Loucy (cell line): Measurements from ENCODE around the gene RNF2.
A peak's percentile ranks its signal among the peaks of the same experiment; 100 is the strongest.

Experiments
- H2AFZ ChIP-seq: fragments of 200-600 bp; sonication (generic); 2 replicates; pipeline ENCODE4 v1.6.0; 2016; ENCODE audit warnings: antibody characterized with exemption, mild to moderate bottlenecking, low read length, moderate library complexity
- H3F3A ChIP-seq: fragments of 200-600 bp; 2 replicates; pipeline ENCODE4 v1.6.0; 2016; ENCODE audit warnings: antibody characterized with exemption, low read depth, mild to moderate bottlenecking
- H3K27me3 ChIP-seq: fragments of 200-600 bp; sonication (generic); 2 replicates; pipeline ENCODE4 v1.6.1; 2014; ENCODE audit warnings: low read length, mild to moderate bottlenecking; ENCODE audit not compliant: insufficient read depth, poor library complexity, severe bottlenecking
- H3K36me3 ChIP-seq: fragments of 200-600 bp; sonication (generic); 2 replicates; pipeline ENCODE4 v1.6.1; 2016; ENCODE audit warnings: low read length; ENCODE audit not compliant: insufficient read depth
- H3K4me1 ChIP-seq: fragments of 200-600 bp; sonication (generic); 2 replicates; pipeline ENCODE4 v1.5.1; 2014; ENCODE audit warnings: low read length, mild to moderate bottlenecking; ENCODE audit not compliant: insufficient read depth, poor library complexity, severe bottlenecking
- H3K4me2 ChIP-seq: fragments of 200-600 bp; sonication (generic); 2 replicates; pipeline ENCODE4 v1.6.0; 2014; ENCODE audit warnings: antibody characterized with exemption, low read length, low read depth, mild to moderate bottlenecking; ENCODE audit not compliant: poor library complexity, severe bottlenecking
- H3K4me3 ChIP-seq: fragments of 200-600 bp; sonication (generic); 2 replicates; pipeline ENCODE4 v1.5.1; 2014; ENCODE audit warnings: low read length, mild to moderate bottlenecking, mixed read lengths; ENCODE audit not compliant: poor library complexity, severe bottlenecking
- H3K79me2 ChIP-seq: fragments of 200-600 bp; sonication (generic); 2 replicates; pipeline ENCODE4 v1.6.1; 2014; ENCODE audit warnings: low read length; ENCODE audit not compliant: insufficient read depth
- H3K9ac ChIP-seq: fragments of 200-600 bp; sonication (generic); 2 replicates; pipeline ENCODE4 v1.6.0; 2014; ENCODE audit warnings: mild to moderate bottlenecking, low read depth, low read length, moderate library complexity; ENCODE audit not compliant: poor library complexity, severe bottlenecking
- H3K9me2 ChIP-seq: fragments of 200-600 bp; sonication (generic); replicated peaks from 2 replicates; pipeline ENCODE4 v1.6.1; 2016; ENCODE audit warnings: low read depth, low read length, mixed read lengths
- H3K9me3 ChIP-seq: fragments of 200-600 bp; sonication (generic); 2 replicates; pipeline ENCODE4 v1.6.1; 2014; ENCODE audit warnings: mild to moderate bottlenecking, antibody characterized with exemption, low read length, low read depth; ENCODE audit not compliant: insufficient read depth
- H4K20me1 ChIP-seq: fragments of 200-600 bp; sonication (generic); 2 replicates; pipeline ENCODE4 v1.6.0; 2014; ENCODE audit warnings: antibody characterized with exemption, low read length, mild to moderate bottlenecking; ENCODE audit not compliant: insufficient read depth, poor library complexity, severe bottlenecking
- EZH2phosphoT487 ChIP-seq: fragments of 200-600 bp; IDR thresholded peaks from 2 replicates; pipeline ENCODE4 v1.6.1; 2018; ENCODE audit warnings: antibody characterized with exemption, mild to moderate bottlenecking, moderate library complexity, borderline replicate concordance
- TF ChIP-seq, protein P1 (sequence below): fragments of 200-600 bp; sonication (generic); conservative IDR thresholded peaks from 2 replicates; pipeline ENCODE4 v1.5.1; 2014; ENCODE audit warnings: mild to moderate bottlenecking, antibody characterized with exemption, low read length

RNF2 gene

DNA sequence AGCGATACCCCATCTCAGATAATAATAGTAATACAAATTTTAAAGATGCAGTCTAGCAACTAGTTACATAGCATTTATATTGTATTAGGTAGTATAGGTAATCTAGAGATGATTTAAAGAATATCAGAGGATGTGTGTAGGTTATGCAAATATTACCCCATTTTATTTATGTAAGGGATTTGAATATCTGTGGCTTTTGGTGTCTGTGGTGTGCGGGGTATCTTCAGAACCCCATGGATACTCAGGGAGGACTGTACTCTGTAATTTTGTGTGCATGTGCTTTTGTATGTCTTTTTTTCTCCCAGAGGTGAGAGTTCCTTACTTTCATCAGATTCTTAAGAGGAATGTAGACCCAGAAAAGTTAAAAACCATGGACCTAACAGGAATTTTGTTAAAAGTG, 12.8 kb downstream of the RNF2 start:
- H3K36me3 ChIP-seq: no peaks in the 10 kb centered on the region
- H3K4me2 ChIP-seq: peak overlapping the region; percentile 64
- H3K9me3 ChIP-seq: no peaks in the 10 kb centered on the region
- H2AFZ ChIP-seq: no peak overlapping the region
- no peak overlapping the region for H3K4me3 ChIP-seq
- H3F3A ChIP-seq: no peaks in the 10 kb centered on the region
- peaks cover 52% of the 10 kb centered on the region for H3K4me1 ChIP-seq
- peaks cover 69% of the 10 kb centered on the region for H4K20me1 ChIP-seq
- H3K27me3 ChIP-seq: no peaks in the 10 kb centered on the region
- H3K9ac ChIP-seq: no peak overlapping the region
- H3K9me2 ChIP-seq: no peaks in the 10 kb centered on the region
- TF ChIP-seq, protein P1, sequence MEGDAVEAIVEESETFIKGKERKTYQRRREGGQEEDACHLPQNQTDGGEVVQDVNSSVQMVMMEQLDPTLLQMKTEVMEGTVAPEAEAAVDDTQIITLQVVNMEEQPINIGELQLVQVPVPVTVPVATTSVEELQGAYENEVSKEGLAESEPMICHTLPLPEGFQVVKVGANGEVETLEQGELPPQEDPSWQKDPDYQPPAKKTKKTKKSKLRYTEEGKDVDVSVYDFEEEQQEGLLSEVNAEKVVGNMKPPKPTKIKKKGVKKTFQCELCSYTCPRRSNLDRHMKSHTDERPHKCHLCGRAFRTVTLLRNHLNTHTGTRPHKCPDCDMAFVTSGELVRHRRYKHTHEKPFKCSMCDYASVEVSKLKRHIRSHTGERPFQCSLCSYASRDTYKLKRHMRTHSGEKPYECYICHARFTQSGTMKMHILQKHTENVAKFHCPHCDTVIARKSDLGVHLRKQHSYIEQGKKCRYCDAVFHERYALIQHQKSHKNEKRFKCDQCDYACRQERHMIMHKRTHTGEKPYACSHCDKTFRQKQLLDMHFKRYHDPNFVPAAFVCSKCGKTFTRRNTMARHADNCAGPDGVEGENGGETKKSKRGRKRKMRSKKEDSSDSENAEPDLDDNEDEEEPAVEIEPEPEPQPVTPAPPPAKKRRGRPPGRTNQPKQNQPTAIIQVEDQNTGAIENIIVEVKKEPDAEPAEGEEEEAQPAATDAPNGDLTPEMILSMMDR: no peak
- no peak for TF ChIP-seq EZH2phosphoT487
- H3K79me2 ChIP-seq: peaks cover 98% of the 10 kb centered on the region

DNA sequence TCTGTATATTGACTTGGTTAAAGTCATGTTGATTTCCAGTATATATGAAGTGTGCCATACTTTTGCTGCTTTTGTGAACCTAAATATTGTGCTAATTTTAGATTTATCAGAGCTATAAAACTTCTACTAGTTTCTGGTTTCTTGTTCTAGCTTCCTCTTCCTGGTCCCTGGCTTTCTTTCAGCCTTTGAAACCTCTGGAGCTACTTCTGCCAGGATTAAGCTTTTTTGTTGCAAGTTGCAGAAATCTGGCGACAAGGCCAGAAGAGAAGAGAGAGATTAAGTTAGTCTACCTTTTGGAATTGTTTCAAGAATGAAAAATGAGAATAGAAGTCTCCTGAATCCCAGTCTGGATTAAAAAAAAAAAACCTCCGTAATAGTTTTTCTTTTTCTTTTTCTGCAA, 13.5 kb downstream of the RNF2 start:
- H3K79me2 ChIP-seq: peaks cover 98% of the 10 kb centered on the region
- H3K9ac ChIP-seq: no peak overlapping the region
- H3K4me2 ChIP-seq: peak overlapping the region; percentile 64
- no peak overlapping the region for H2AFZ ChIP-seq
- no peaks in the 10 kb centered on the region for H3K9me3 ChIP-seq
- no peaks in the 10 kb centered on the region for H3K9me2 ChIP-seq
- peak overlapping the region; percentile 7 for H3K4me3 ChIP-seq
- H3K27me3 ChIP-seq: no peaks in the 10 kb centered on the region
- no peak for TF ChIP-seq EZH2phosphoT487
- TF ChIP-seq, protein P1: no peak
- H4K20me1 ChIP-seq: peaks cover 66% of the 10 kb centered on the region
- no peaks in the 10 kb centered on the region for H3F3A ChIP-seq
- H3K36me3 ChIP-seq: no peaks in the 10 kb centered on the region
- peaks cover 53% of the 10 kb centered on the region for H3K4me1 ChIP-seq

DNA sequence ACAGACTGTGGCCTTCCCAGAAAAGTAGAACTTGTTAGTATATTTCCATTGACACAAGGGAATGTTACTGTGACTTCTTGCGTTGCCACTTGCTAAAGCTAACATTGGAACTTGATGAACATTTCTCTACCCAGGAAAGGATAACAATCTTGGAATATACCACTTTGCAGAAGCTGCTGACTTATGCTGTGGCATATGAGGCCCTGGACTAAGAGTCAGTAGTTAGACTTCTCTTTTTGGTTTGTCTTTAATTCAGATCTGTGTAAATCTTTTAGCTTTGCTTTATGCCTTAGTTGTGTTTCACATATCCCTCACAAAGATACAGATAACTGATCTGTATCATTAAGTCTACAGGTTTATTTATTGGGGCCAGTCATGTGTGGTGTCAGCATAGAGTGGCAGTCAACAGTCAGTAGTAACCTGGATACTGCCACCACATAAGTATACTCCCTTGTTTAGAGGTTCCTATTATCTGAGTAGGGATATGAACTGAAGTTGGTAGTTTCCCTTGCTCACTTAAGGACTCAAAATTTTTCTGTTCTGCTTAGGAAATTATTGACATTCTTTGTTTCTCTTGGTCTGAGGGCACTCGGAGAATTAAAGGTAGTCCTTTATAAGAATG, 14.7 kb downstream of the RNF2 start:
- Histone ChIP-seq H2AFZ (no peak overlapping the region), H3F3A (no peaks in the 10 kb centered on the region), H3K36me3 (no peaks in the 10 kb centered on the region), H3K4me2 (peak overlapping the region; percentile 64), H3K9me3 (no peaks in the 10 kb centered on the region), H4K20me1 (peaks cover 65% of the 10 kb centered on the region), H3K4me3 (no peak overlapping the region), H3K4me1 (peaks cover 53% of the 10 kb centered on the region), H3K79me2 (peaks cover 98% of the 10 kb centered on the region), H3K9me2 (no peaks in the 10 kb centered on the region), H3K9ac (no peak overlapping the region), H3K27me3 (no peaks in the 10 kb centered on the region)
- TF ChIP-seq, protein P1: no peak
- TF ChIP-seq EZH2phosphoT487: no peak
